ENCODE data around the gene NKAP.

DNA sequence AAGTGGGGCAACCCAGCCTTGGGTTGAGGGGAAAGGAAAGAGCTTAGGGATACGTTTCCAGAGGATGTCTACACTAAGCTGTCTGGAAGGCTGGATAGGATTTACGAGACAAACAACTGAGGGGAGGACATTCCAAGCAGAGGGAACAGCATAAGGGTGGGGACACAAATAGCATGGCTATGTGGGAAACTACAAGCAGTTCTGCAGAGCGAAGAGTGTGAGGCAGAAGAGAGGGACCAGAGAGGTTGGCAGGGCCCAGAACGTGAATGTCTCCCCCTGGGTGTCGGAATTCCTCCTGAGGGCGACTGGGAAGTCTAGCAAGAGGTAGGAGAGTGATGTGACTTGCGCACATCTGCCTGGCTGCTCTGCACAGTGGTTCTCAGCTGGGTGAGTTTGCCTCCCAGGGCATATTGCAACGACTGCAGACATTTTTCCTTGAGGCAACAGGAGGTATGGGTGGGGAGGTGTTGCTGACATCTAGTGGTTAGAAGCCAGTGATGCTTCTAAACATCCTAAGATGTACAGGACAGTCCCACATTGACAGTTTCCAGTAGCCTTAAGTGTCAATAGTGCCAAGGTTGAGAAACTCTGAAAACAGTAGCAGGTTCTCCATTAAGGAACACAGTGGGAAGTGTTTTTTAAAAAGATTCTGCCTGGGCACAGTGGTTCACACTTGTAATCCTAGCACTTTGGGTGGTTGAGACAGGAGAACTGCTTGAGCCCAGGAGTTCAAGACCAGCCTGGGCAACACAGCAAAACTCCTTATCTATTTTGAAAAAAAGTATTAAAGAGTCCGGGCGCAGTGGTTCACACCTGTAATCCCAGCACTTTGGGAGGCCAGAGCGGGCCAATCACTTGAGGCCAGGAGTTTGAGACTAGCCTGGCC is 62.8 kb downstream of the NKAP start:
- TF ChIP-seq POLR2A (IDR thresholded peaks at IDR 0.05) (no peak), CTCF (IDR thresholded peaks at IDR 0.05) (peak in 3 of 4 experiments; percentile 45 to 57 (median 48))

Measured in gastroesophageal sphincter (tissue), 3 donors.